ENCODE data around the gene FOXN3. TPM values are rescaled to one million over a fixed set of nuclear protein-coding genes. Genes with fewer than 3 reads are reported as not detected.

FOXN3 gene, protein sequence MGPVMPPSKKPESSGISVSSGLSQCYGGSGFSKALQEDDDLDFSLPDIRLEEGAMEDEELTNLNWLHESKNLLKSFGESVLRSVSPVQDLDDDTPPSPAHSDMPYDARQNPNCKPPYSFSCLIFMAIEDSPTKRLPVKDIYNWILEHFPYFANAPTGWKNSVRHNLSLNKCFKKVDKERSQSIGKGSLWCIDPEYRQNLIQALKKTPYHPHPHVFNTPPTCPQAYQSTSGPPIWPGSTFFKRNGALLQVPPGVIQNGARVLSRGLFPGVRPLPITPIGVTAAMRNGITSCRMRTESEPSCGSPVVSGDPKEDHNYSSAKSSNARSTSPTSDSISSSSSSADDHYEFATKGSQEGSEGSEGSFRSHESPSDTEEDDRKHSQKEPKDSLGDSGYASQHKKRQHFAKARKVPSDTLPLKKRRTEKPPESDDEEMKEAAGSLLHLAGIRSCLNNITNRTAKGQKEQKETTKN
- 26.9 and 27.4 TPM in 2 replicates for total RNA-seq

DNA sequence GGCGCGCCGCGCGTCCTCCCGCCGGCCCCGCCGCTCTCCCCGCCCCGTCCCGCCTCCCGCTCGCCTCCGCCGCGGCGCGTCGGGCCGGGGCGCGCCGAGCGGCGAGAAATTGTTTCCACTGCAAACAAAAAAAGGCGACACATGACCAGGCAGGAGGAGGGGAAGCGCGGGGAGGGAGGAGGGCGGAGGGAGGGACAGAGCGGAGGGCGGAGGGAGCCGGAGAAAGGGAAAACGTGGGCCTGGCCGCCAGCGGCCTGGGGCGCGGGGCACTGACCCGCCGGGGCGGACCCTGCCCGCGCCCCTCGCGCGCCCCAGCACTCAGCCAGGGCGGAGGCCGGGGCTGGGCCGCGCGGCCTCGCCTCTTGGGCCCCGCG lies at the start of gene FOXN3:
Gene FOXN3, minus strand, starts transcription at position 143 of the 374 bp plus-strand sequence. CDS start 4,757 bp downstream, outside the sequence.

